HepG2 (cell line): ENCODE results near the gene CEP164. TPM values are rescaled to one million over a fixed set of nuclear protein-coding genes. Genes with fewer than 3 reads are reported as not detected.

Experiments used
- ARHGAP35 ChIP-seq: sonication (generic); formaldehyde crosslinking; IDR thresholded peaks from 2 replicates; pipeline ENCODE4 v1.9.0; 2022; ENCODE audit warnings: mild to moderate bottlenecking, inconsistent platforms, moderate library complexity, missing genetic modification reagents, borderline replicate concordance
- ARID5B ChIP-seq: IDR thresholded peaks from 2 replicates; pipeline ENCODE4 v1.4.0; 2020; ENCODE audit warnings: mild to moderate bottlenecking, missing genetic modification reagents
- BCL3 ChIP-seq: sonication (generic); formaldehyde crosslinking; IDR thresholded peaks from 2 replicates; pipeline ENCODE4 v1.5.1; 2020; ENCODE audit warnings: mild to moderate bottlenecking, missing genetic modification reagents, moderate library complexity
- BCL6 ChIP-seq: IDR thresholded peaks from 2 replicates; pipeline ENCODE4 v1.6.1; 2016; ENCODE audit warnings: missing genetic modification reagents, missing compliant biosample characterization
- CC2D1A ChIP-seq: sonication (generic); formaldehyde crosslinking; IDR thresholded peaks from 2 replicates; pipeline ENCODE4 v1.8.1; 2023; ENCODE audit warnings: mild to moderate bottlenecking, missing genetic modification reagents
- CSRNP1 ChIP-seq: sonication (generic); formaldehyde crosslinking; IDR thresholded peaks from 2 replicates; pipeline ENCODE4 v1.8.1; 2023; ENCODE audit warnings: mild to moderate bottlenecking, missing genetic modification reagents
- FOSL1 ChIP-seq: sonication (generic); formaldehyde crosslinking; IDR thresholded peaks from 2 replicates; pipeline ENCODE4 v1.9.0; 2021; ENCODE audit warnings: missing genetic modification reagents, borderline replicate concordance
- NR2F6 ChIP-seq, 2 experiments: IDR thresholded peaks; 2 replicates each; pipeline ENCODE4 v1.6.1; 2016; ENCODE audit warnings: antibody characterized with exemption in 1 of 2, mild to moderate bottlenecking in 1 of 2
- PAF1 ChIP-seq: IDR thresholded peaks from 2 replicates; pipeline ENCODE4 v1.6.1; 2016; ENCODE audit warnings: missing genetic modification reagents, missing compliant biosample characterization
- PREB ChIP-seq: sonication (generic); formaldehyde crosslinking; IDR thresholded peaks from 2 replicates; pipeline ENCODE4 v1.4.0; 2020; ENCODE audit warnings: missing genetic modification reagents
- RXRB ChIP-seq: IDR thresholded peaks from 2 replicates; pipeline ENCODE4 v1.6.1; 2016; ENCODE audit warnings: borderline replicate concordance, missing genetic modification reagents, missing compliant biosample characterization
- SCMH1 ChIP-seq: sonication (generic); formaldehyde crosslinking; IDR thresholded peaks from 2 replicates; pipeline ENCODE4 v1.9.0; 2021; ENCODE audit warnings: missing genetic modification reagents, mild to moderate bottlenecking, borderline replicate concordance
- SOX13 ChIP-seq, 3 experiments: fragments of 450-650 bp in 1 of 3; sonication (generic) in 1 of 3; formaldehyde crosslinking in 1 of 3; IDR thresholded peaks in 2 of 3; conservative IDR thresholded peaks in 1 of 3; 2 replicates each; pipeline versions ENCODE4 v1.5.0 to v1.6.1; 2016 to 2020; ENCODE audit warnings: antibody characterized with exemption in 1 of 3, mild to moderate bottlenecking in 1 of 3, missing compliant biosample characterization in 1 of 3, missing genetic modification reagents in 1 of 3, moderate library complexity in 1 of 3
- THYN1 ChIP-seq: sonication (generic); formaldehyde crosslinking; IDR thresholded peaks from 2 replicates; pipeline ENCODE4 v1.8.1; 2023; ENCODE audit warnings: low read depth, mild to moderate bottlenecking, moderate library complexity, missing genetic modification reagents, borderline replicate concordance
- ZBTB20 ChIP-seq: sonication (generic); formaldehyde crosslinking; IDR thresholded peaks from 2 replicates; pipeline ENCODE4 v1.8.1; 2023; ENCODE audit warnings: missing genetic modification reagents, low read depth, mild to moderate bottlenecking, borderline replicate concordance
- ZNF275 ChIP-seq: sonication (generic); formaldehyde crosslinking; IDR thresholded peaks from 2 replicates; pipeline ENCODE4 v1.8.0; 2022; ENCODE audit warnings: missing genetic modification reagents, mild to moderate bottlenecking, inconsistent platforms, borderline replicate concordance
- ZNF670 ChIP-seq: sonication (generic); formaldehyde crosslinking; IDR thresholded peaks from 2 replicates; pipeline ENCODE4 v1.8.0; 2022; ENCODE audit warnings: mild to moderate bottlenecking, missing genetic modification reagents, borderline replicate concordance
- polyA plus RNA-seq, 8 experiments: library from polyadenylated mRNA; depleted of rRNA in 3 of 8; stranded (reverse) in 7 of 8; unstranded in 1 of 8; fragments of >200 nt; fragmentation: Illumina TruSeq in 4 of 8; extraction: Trizol in 4 of 8; gene quantifications; 2 replicates each; pipeline versions ENCODE4 v1.2.1 to v1.2.3, GENCODE V29; 2011 to 2016; ENCODE audit warnings: low read depth in 4 of 8, missing spikeins in 1 of 8, mixed read lengths in 1 of 8; ENCODE audit not compliant: insufficient read depth in 1 of 8
- total RNA-seq, 5 experiments: library from RNA; depleted of rRNA; stranded (reverse); fragments of >200 nt; fragmentation: Illumina TruSeq; extraction: Trizol; gene quantifications; 2 replicates each; pipeline ENCODE4 v1.2.3, GENCODE V29; 2016; ENCODE audit warnings: low read depth in 1 of 5

CEP164 gene
- total and polyA plus RNA-seq, 2 of the 13 experiments (the other 11 are each of a cell fraction or from before 2014, with no cell fraction given) = 11.4 to 15.2 TPM

GRCh38 chr11:117303101-117303500 is 24.6 kb upstream of the CEP164 start (continued):
- TF ChIP-seq SOX13 (IDR thresholded peaks at IDR 0.05) (no peak), SOX13 (CRISPR knock-in tag; conservative IDR thresholded peaks at IDR 0.05 in 1 of 2, IDR thresholded peaks at IDR 0.05 in 1 of 2) (peak in 1 of 2 experiments; percentile 62; a peak in 1 of 4 replicates), SCMH1 (no peak), RXRB (peak; percentile 89), ZBTB20 (CRISPR knock-in tag) (no peak), THYN1 (no peak), ZNF275 (CRISPR knock-in tag) (no peak), PAF1 (CRISPR knock-in tag) (no peak), PREB (CRISPR knock-in tag) (no peak), ARID5B (peak; percentile 79), BCL6 (peak; percentile 92), CSRNP1 (CRISPR knock-in tag) (no peak), CC2D1A (CRISPR knock-in tag) (no peak), ZNF670 (CRISPR knock-in tag) (no peak), FOSL1 (no peak), ARHGAP35 (no peak), BCL3 (CRISPR knock-in tag) (no peak), NR2F6 (IDR thresholded peaks at IDR 0.05) (peak; percentile 75), NR2F6 (CRISPR knock-in tag; IDR thresholded peaks at IDR 0.05) (peak; percentile 81)
